ENCODE results near the gene FAM124A. TPM values are rescaled to one million over a fixed set of nuclear protein-coding genes. Genes with fewer than 3 reads are reported as not detected.

Gene FAM124A
- total and polyA plus RNA-seq, 2 of the 8 experiments (the other 6 are each of a cell fraction or from before 2014, with no cell fraction given): 40.7 to 49.9 TPM

DNA sequence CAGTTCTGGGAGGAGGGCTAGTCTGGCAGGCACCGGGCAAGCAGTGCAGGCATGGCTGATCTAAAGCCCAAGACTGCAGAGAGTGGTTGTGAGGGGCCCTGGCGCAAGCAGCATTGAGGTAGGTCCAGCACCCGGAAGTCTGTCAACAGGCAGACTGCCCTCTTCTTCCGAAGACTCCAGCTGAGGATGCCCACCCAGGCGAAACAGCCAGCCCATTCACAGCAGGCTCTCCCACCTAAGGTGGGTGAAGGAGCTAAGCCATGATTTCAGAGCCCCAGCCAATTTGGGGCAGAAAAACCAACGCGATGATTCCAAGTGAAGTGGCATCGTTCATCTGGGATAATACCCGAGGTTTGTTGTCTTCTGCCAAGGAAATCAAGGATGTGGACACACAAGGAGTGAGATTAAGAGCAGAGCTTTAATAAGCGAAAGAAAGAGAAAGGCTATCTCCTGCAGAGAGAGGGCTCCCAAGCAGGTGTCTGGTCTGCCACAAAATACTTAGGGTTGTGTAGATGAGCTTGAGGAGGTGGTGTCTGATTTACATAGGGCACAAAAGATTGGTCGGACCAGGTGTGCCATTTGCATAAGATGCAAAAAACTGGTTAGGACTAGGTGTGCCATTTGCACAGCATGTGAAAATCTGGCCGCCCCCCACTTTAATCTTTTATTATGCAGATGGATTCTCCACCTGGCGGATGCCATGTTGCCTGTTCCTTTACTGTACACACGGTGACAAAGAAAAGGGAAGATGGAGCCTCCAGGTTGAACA is 22.6 kb downstream of the FAM124A start (continued):
- TF ChIP-seq EP300 (IDR thresholded peaks at IDR 0.05; ENCODE audit: borderline replicate concordance in 1 of 2, low read depth in 2 of 2, low read length in 2 of 2) (peak in 1 of 2 experiments; percentile 59; a peak in 1 of 3 replicates), SIRT6 (IDR thresholded peaks at IDR 0.05; ENCODE audit: low read length) (no peak), TBP (IDR thresholded peaks at IDR 0.05; ENCODE audit: low read depth, low read length) (peak; percentile 89), RFX5 (IDR thresholded peaks at IDR 0.05; ENCODE audit: borderline replicate concordance, low read depth, low read length) (no peak), GABPA (IDR thresholded peaks at IDR 0.05; ENCODE audit: borderline replicate concordance, insufficient read depth, low read length) (no peak), TAF1 (IDR thresholded peaks at IDR 0.05; ENCODE audit: low read depth, low read length) (peak; percentile 33; the same call in 1 of the 2 replicates), SUZ12 (IDR thresholded peaks at IDR 0.05; ENCODE audit: low read length) (no peak), MAFK (IDR thresholded peaks at IDR 0.05; ENCODE audit: low read depth, low read length) (no peak), JUN (IDR thresholded peaks at IDR 0.05; ENCODE audit: low read depth, low read length) (no peak), TAF7 (optimal IDR thresholded peaks at IDR 0.05; ENCODE audit: borderline replicate concordance, low read depth, low read length) (peak; percentile 98), SP1 (IDR thresholded peaks at IDR 0.05; ENCODE audit: low read depth, low read length) (0 out of 2 replicates have a peak, but pooled peaks have one; percentile 37), TCF12 (IDR thresholded peaks at IDR 0.05; ENCODE audit: low read depth, low read length) (peak; percentile 89), POU5F1 (IDR thresholded peaks at IDR 0.05; ENCODE audit: low read depth, low read length) (peak; percentile 32; the same call in 1 of the 2 replicates), CBX5 (IDR thresholded peaks at IDR 0.05; ENCODE audit: low read depth, low read length) (no peak)
- TF ChIP-seq, protein P1, sequence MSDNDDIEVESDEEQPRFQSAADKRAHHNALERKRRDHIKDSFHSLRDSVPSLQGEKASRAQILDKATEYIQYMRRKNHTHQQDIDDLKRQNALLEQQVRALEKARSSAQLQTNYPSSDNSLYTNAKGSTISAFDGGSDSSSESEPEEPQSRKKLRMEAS (IDR thresholded peaks at IDR 0.05): no peak; the same call in 1 of the 2 replicates

Data from H1 (cell line).